ENCODE results near the gene HOXC9. TPM values are rescaled to one million over a fixed set of nuclear protein-coding genes. Genes with fewer than 3 reads are reported as not detected.

Gene HOXC9
- total RNA-seq, 1 donor from 2014 or later = not detected

- Histone ChIP-seq H3K9me3 (no peaks in the 10 kb centered on the region), H3K27ac (no peak within 1 kb of the TSS), H3K4me3 (peak within 1 kb of the TSS; percentile 20 to 25), H3K36me3 (no peaks in the 10 kb centered on the region), H3K4me1 (peaks cover 24% of the 10 kb centered on the region), H3K27me3 (peaks cover 24% of the 10 kb centered on the region)
- no peak for DNase-seq (ENCODE audit: extremely low spot score in 2 of 2)
- intact Hi-C loops (cut with DNase I) = no loop called here
- no peak for TF ChIP-seq CTCF (IDR thresholded peaks at IDR 0.05)
Observed at GRCh38 chr12:53984901-53985691, 14.9 kb upstream of the HOXC9 start, which contains the start of gene HOXC10. Gene HOXC10 (plus strand): TSS chr12:53985146. CDS start chr12:53985260, 114 bp downstream.

GRCh38 chr12:53985692-53985993, 14.3 kb upstream of the HOXC9 start:
- H3K27me3 ChIP-seq = peaks cover 24% of the 10 kb centered on the region
- H3K9me3 ChIP-seq = no peaks in the 10 kb centered on the region
- H3K4me1 ChIP-seq = peaks cover 24% of the 10 kb centered on the region
- H3K4me3 ChIP-seq = peak overlapping the region; percentile 20 to 25
- intact Hi-C loops (cut with DNase I) = no loop called here
- TF ChIP-seq CTCF (IDR thresholded peaks at IDR 0.05) = no peak
- no peak for TF ChIP-seq POLR2A (IDR thresholded peaks at IDR 0.05)
- no peak for TF ChIP-seq POLR2AphosphoS5 (IDR thresholded peaks at IDR 0.05; ENCODE audit: insufficient read depth in 1 of 2, low read depth in 1 of 2)
- no peak overlapping the region for H3K27ac ChIP-seq
- DNase-seq (ENCODE audit: extremely low spot score in 2 of 2) = no peak
- no peaks in the 10 kb centered on the region for H3K36me3 ChIP-seq

- peaks cover 24% of the 10 kb centered on the region for H3K27me3 ChIP-seq
- peaks cover 24% of the 10 kb centered on the region for H3K4me1 ChIP-seq
- TF ChIP-seq POLR2AphosphoS5 (IDR thresholded peaks at IDR 0.05; ENCODE audit: insufficient read depth in 1 of 2, low read depth in 1 of 2) = no peak
- no peak for TF ChIP-seq CTCF (IDR thresholded peaks at IDR 0.05)
- TF ChIP-seq POLR2A (IDR thresholded peaks at IDR 0.05) = no peak
- no peaks in the 10 kb centered on the region for H3K36me3 ChIP-seq
- intact Hi-C loops (cut with DNase I) = no loop called here
- DNase-seq (ENCODE audit: extremely low spot score in 2 of 2) = no peak
- H3K9me3 ChIP-seq = no peaks in the 10 kb centered on the region
- no peak overlapping the region for H3K27ac ChIP-seq
- peak overlapping the region; percentile 20 to 25 for H3K4me3 ChIP-seq
Observed at GRCh38 chr12:53985994-53986685, 13.8 kb upstream of the HOXC9 start.

GRCh38 chr12:53986686-53987483, 13.1 kb upstream of the HOXC9 start:
- Histone ChIP-seq H3K4me1 (peaks cover 24% of the 10 kb centered on the region), H3K9me3 (no peaks in the 10 kb centered on the region), H3K36me3 (no peaks in the 10 kb centered on the region), H3K4me3 (no peak overlapping the region), H3K27me3 (peaks cover 24% of the 10 kb centered on the region), H3K27ac (no peak overlapping the region)
- TF ChIP-seq POLR2A (IDR thresholded peaks at IDR 0.05) = no peak
- no peak for TF ChIP-seq POLR2AphosphoS5 (IDR thresholded peaks at IDR 0.05; ENCODE audit: insufficient read depth in 1 of 2, low read depth in 1 of 2)
- no peak for TF ChIP-seq CTCF (IDR thresholded peaks at IDR 0.05)
- DNase-seq (ENCODE audit: extremely low spot score in 2 of 2) = no peak
- intact Hi-C loops (cut with DNase I) = no loop called here
